Germinal center (tissue), 1 donor: ENCODE data around the gene FAM53A.

Experiments
- DNase-seq: peaks from one replicate; pipeline ENCODE4 v3.0.0; 2012; ENCODE audit warnings: mixed read lengths, low spot score

The FAM53A gene

GRCh38 chr4:1591107-1591506 lies 93.0 kb downstream of the FAM53A start:
- DNase-seq = no peak

- no peak for DNase-seq
These were observed 93.9 kb downstream of the FAM53A start for GRCh38 chr4:1590244-1590643.
